8988T (cell line): ENCODE data around the gene HS3ST2.
"Not testable (repeated sequence)": the region's sequence is repeated elsewhere in the genome, so short reads cannot be mapped to it uniquely, and the experiment has no call there.

Source experiments
- DNase-seq: peaks from one replicate; pipeline ENCODE4 v3.0.0; 2011

The HS3ST2 gene

GRCh38 chr16:22938647-22939046, 124.7 kb downstream of the HS3ST2 start:
- no peak for DNase-seq

GRCh38 chr16:22939744-22940363, 125.9 kb downstream of the HS3ST2 start:
- not testable (repeated sequence) for DNase-seq

GRCh38 chr16:22941970-22942501, 128.1 kb downstream of the HS3ST2 start:
- DNase-seq, result no peak

- DNase-seq, result no peak
Observed at GRCh38 chr16:22942811-22943210, 128.8 kb downstream of the HS3ST2 start.

GRCh38 chr16:22945361-22945760, 131.4 kb downstream of the HS3ST2 start:
- DNase-seq, result no peak

- DNase-seq, result no peak
Observed at GRCh38 chr16:22946433-22946832, 132.5 kb downstream of the HS3ST2 start.

GRCh38 chr16:22948058-22948602, 134.2 kb downstream of the HS3ST2 start:
- DNase-seq, result no peak

- peak; percentile 29 for DNase-seq
Observed at GRCh38 chr16:22948603-22949368, 134.8 kb downstream of the HS3ST2 start.

GRCh38 chr16:22955461-22956070, 141.6 kb downstream of the HS3ST2 start:
- no peak for DNase-seq

- DNase-seq, result no peak
Observed at GRCh38 chr16:22961206-22961605, 147.2 kb downstream of the HS3ST2 start.

- no peak for DNase-seq
Observed at GRCh38 chr16:22962905-22963304, 148.9 kb downstream of the HS3ST2 start.
